Astrocyte (in vitro differentiated cells and primary cell): ENCODE measurements around the gene DAB2. TPM values are rescaled to one million over a fixed set of nuclear protein-coding genes. Genes with fewer than 3 reads are reported as not detected.
A peak's percentile ranks its signal among the peaks of the same experiment; 100 is the strongest.

Source experiments
- DNase-seq: peaks from one replicate; pipeline ENCODE4 v3.0.0-alpha.2; 2010; ENCODE audit warnings: low read depth
- FAIRE-seq: peaks from 2 replicates; lab custom pipeline; 2011; peaks lifted over from hg19 to GRCh38; lab: Jason Lieb, UNC
- H2AFZ ChIP-seq: 2 replicates; pipeline ENCODE4 v1.6.0; 2012; ENCODE audit warnings: low read depth, low read length, inconsistent platforms
- H3K27ac ChIP-seq: 2 replicates; pipeline ENCODE4 v1.5.1; 2011; ENCODE audit warnings: low read depth, low read length, inconsistent platforms
- H3K27me3 ChIP-seq: 2 replicates; pipeline ENCODE4 v1.6.0; 2011; ENCODE audit warnings: low read length, inconsistent platforms; ENCODE audit not compliant: insufficient read depth
- H3K36me3 ChIP-seq: 2 replicates; pipeline ENCODE4 v1.5.1; 2011; ENCODE audit warnings: low read length, inconsistent platforms; ENCODE audit not compliant: insufficient read depth
- H3K4me1 ChIP-seq: 2 replicates; pipeline ENCODE4 v1.5.1; 2011; ENCODE audit warnings: low read length, inconsistent platforms; ENCODE audit not compliant: insufficient read depth
- H3K4me2 ChIP-seq: 2 replicates; pipeline ENCODE4 v1.6.0; 2012; ENCODE audit warnings: low read length, inconsistent platforms
- H3K4me3 ChIP-seq: 2 replicates; pipeline ENCODE4 v1.5.1; 2011; ENCODE audit warnings: low read depth, mild to moderate bottlenecking, low read length, inconsistent platforms; ENCODE audit not compliant: insufficient read depth
- H3K79me2 ChIP-seq: 2 replicates; pipeline ENCODE4 v1.6.0; 2012; ENCODE audit warnings: mild to moderate bottlenecking, low read length, inconsistent platforms; ENCODE audit not compliant: insufficient read depth
- H3K9ac ChIP-seq: 2 replicates; pipeline ENCODE4 v1.6.0; 2012; ENCODE audit warnings: mild to moderate bottlenecking, low read length, inconsistent platforms
- H3K9me3 ChIP-seq: 2 replicates; pipeline ENCODE4 v1.5.1; 2012; ENCODE audit warnings: low read depth, mild to moderate bottlenecking, low read length, inconsistent platforms; ENCODE audit not compliant: insufficient read depth
- H4K20me1 ChIP-seq: 2 replicates; pipeline ENCODE4 v1.6.0; 2012; ENCODE audit warnings: low read length, inconsistent platforms; ENCODE audit not compliant: insufficient read depth
- H3K27ac Mint-ChIP-seq: one replicate; pipeline ENCODE4 v1.8.0; 2021; ENCODE audit warnings: mild to moderate bottlenecking, mixed read lengths; ENCODE audit not compliant: unreplicated experiment
- H3K27me3 Mint-ChIP-seq: one replicate; pipeline ENCODE4 v1.8.0; 2021; ENCODE audit warnings: low read depth, mixed read lengths; ENCODE audit not compliant: unreplicated experiment
- H3K36me3 Mint-ChIP-seq: one replicate; pipeline ENCODE4 v1.8.0; 2021; ENCODE audit warnings: low read depth, mixed read lengths; ENCODE audit not compliant: unreplicated experiment
- H3K4me1 Mint-ChIP-seq: one replicate; pipeline ENCODE4 v1.8.0; 2021; ENCODE audit warnings: low read depth, mixed read lengths; ENCODE audit not compliant: unreplicated experiment
- H3K4me3 Mint-ChIP-seq: one replicate; pipeline ENCODE4 v1.8.0; 2021; ENCODE audit warnings: mild to moderate bottlenecking, moderate library complexity, mixed read lengths; ENCODE audit not compliant: unreplicated experiment
- H3K9me3 Mint-ChIP-seq: one replicate; pipeline ENCODE4 v1.8.0; 2021; ENCODE audit warnings: mild to moderate bottlenecking, mixed read lengths; ENCODE audit not compliant: unreplicated experiment
- EZH2 ChIP-seq: IDR thresholded peaks from 2 replicates; pipeline ENCODE4 v1.6.1; 2012; ENCODE audit warnings: mild to moderate bottlenecking, low read length, inconsistent platforms; ENCODE audit not compliant: insufficient read depth
- total RNA-seq: library from RNA; stranded (reverse); gene quantifications from 2 replicates; pipeline ENCODE4 v1.2.1, GENCODE V29; 2021
- TF ChIP-seq, protein P1 (sequence below): IDR thresholded peaks from 2 replicates; pipeline ENCODE4 v1.5.1; 2011; ENCODE audit warnings: low read depth, mild to moderate bottlenecking, inconsistent platforms, low read length, moderate library complexity; ENCODE audit not compliant: insufficient read depth

DAB2 gene
- total RNA-seq, 1 donor from 2014 or later, result 84.5 TPM

DNA sequence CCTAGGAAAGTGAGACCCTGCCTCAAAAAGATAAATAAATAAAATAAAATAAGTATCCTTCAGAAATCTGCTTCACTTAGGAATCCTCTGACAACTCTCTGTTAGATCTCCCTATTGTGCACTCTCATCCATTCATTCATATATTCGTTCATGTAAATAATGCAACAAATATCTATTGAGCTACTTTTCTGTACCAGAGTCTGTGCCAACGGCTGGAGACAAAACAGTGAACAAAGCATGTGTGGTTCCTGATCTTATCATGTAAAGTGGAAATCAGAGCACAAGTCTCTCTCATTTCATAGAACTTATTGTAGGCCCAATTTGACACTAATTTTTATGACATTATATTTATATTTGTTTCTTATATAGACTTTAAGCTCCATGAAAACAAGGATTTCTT is 40.3 kb upstream of the DAB2 start:
- Histone ChIP-seq H4K20me1 (no peaks in the 10 kb centered on the region), H3K4me2 (no peak overlapping the region), H3K4me3 (no peak overlapping the region), H2AFZ (no peak overlapping the region), H3K4me1 (no peaks in the 10 kb centered on the region), H3K9me3 (no peaks in the 10 kb centered on the region), H3K9ac (no peak overlapping the region), H3K36me3 (no peaks in the 10 kb centered on the region), H3K79me2 (no peaks in the 10 kb centered on the region), H3K27me3 (no peaks in the 10 kb centered on the region), H3K27ac (no peak overlapping the region)
- DNase-seq (no peak), FAIRE-seq (no peak)
- H3K27ac Mint-ChIP-seq, result no peak overlapping the region
- H3K4me3 Mint-ChIP-seq, result peak overlapping the region; percentile 10
- no peak for TF ChIP-seq EZH2
- TF ChIP-seq, protein P1, sequence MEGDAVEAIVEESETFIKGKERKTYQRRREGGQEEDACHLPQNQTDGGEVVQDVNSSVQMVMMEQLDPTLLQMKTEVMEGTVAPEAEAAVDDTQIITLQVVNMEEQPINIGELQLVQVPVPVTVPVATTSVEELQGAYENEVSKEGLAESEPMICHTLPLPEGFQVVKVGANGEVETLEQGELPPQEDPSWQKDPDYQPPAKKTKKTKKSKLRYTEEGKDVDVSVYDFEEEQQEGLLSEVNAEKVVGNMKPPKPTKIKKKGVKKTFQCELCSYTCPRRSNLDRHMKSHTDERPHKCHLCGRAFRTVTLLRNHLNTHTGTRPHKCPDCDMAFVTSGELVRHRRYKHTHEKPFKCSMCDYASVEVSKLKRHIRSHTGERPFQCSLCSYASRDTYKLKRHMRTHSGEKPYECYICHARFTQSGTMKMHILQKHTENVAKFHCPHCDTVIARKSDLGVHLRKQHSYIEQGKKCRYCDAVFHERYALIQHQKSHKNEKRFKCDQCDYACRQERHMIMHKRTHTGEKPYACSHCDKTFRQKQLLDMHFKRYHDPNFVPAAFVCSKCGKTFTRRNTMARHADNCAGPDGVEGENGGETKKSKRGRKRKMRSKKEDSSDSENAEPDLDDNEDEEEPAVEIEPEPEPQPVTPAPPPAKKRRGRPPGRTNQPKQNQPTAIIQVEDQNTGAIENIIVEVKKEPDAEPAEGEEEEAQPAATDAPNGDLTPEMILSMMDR, result no peak
- peaks cover 17% of the 10 kb centered on the region for H3K4me1 Mint-ChIP-seq
- H3K9me3 Mint-ChIP-seq, result no peaks in the 10 kb centered on the region
- no peaks in the 10 kb centered on the region for H3K27me3 Mint-ChIP-seq
- no peaks in the 10 kb centered on the region for H3K36me3 Mint-ChIP-seq

DNA sequence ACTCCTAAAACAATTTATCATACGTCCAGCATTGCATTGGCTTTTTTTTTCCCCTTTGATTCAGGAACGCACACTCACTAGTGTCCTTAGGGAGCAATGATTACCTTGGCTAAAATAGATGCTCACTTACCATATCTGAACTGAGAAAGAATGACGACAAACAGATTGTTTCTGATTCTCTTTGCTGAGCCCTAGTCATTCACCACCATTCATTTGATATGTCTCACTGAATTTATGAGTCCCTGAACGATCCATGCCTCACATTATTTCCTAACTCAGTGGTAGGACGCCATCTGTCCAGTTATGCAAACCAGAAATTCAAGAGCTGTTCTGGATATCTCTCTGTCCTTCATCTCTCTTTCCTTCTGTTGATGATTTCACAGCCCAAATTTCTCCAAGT is 39.3 kb upstream of the DAB2 start:
- Histone ChIP-seq H2AFZ (no peak overlapping the region), H3K9ac (no peak overlapping the region), H3K27ac (no peak overlapping the region), H3K36me3 (no peaks in the 10 kb centered on the region), H3K9me3 (no peaks in the 10 kb centered on the region), H4K20me1 (no peaks in the 10 kb centered on the region), H3K4me3 (no peak overlapping the region), H3K79me2 (no peaks in the 10 kb centered on the region), H3K27me3 (no peaks in the 10 kb centered on the region), H3K4me1 (no peaks in the 10 kb centered on the region), H3K4me2 (no peak overlapping the region)
- no peak overlapping the region for H3K4me3 Mint-ChIP-seq
- DNase-seq (no peak), FAIRE-seq (no peak)
- no peak overlapping the region for H3K27ac Mint-ChIP-seq
- peaks cover 12% of the 10 kb centered on the region for H3K4me1 Mint-ChIP-seq
- H3K36me3 Mint-ChIP-seq, result no peaks in the 10 kb centered on the region
- no peaks in the 10 kb centered on the region for H3K27me3 Mint-ChIP-seq
- no peaks in the 10 kb centered on the region for H3K9me3 Mint-ChIP-seq
- TF ChIP-seq, protein P1, result no peak
- TF ChIP-seq EZH2, result no peak

DNA sequence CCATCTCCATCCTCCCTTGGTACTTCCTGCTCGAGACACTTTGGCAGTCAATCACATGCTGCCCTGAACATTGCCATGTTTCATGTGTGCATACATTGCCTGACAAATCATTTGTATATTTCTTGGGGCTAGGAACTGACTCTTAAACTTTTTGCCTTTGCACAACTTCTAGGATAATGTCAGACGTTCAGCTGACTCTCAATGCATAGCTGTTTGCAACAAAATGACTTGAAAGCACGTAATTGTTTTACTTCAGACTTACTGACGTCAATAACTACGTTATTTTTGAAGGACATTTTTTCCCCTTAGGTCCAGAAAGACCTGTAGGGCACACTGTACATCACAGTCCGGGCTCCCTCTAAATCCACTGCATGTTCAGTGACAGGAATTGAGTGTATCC is 37.4 kb upstream of the DAB2 start:
- Mint-ChIP-seq H3K4me3 (no peak overlapping the region), H3K9me3 (no peaks in the 10 kb centered on the region), H3K27ac (no peak overlapping the region), H3K36me3 (no peaks in the 10 kb centered on the region), H3K4me1 (peaks cover 12% of the 10 kb centered on the region), H3K27me3 (no peaks in the 10 kb centered on the region)
- no peak overlapping the region for H2AFZ ChIP-seq
- no peak overlapping the region for H3K4me2 ChIP-seq
- no peaks in the 10 kb centered on the region for H4K20me1 ChIP-seq
- FAIRE-seq (no peak), DNase-seq (no peak)
- H3K27ac ChIP-seq, result no peak overlapping the region
- H3K4me3 ChIP-seq, result no peak overlapping the region
- H3K9ac ChIP-seq, result no peak overlapping the region
- H3K9me3 ChIP-seq, result no peaks in the 10 kb centered on the region
- no peaks in the 10 kb centered on the region for H3K79me2 ChIP-seq
- no peaks in the 10 kb centered on the region for H3K4me1 ChIP-seq
- H3K36me3 ChIP-seq, result no peaks in the 10 kb centered on the region
- H3K27me3 ChIP-seq, result no peaks in the 10 kb centered on the region
- TF ChIP-seq, protein P1, result no peak
- no peak for TF ChIP-seq EZH2
